Astrocyte (in vitro differentiated cells and primary cell): ENCODE results near the gene POLA1. TPM values are rescaled to one million over a fixed set of nuclear protein-coding genes. Genes with fewer than 3 reads are reported as not detected.

Experiments used
- DNase-seq: peaks from one replicate; pipeline ENCODE4 v3.0.0-alpha.2; 2010; ENCODE audit warnings: low read depth
- FAIRE-seq: peaks from 2 replicates; lab custom pipeline; 2011; peaks lifted over from hg19 to GRCh38; lab: Jason Lieb, UNC
- H2AFZ ChIP-seq: 2 replicates; pipeline ENCODE4 v1.6.0; 2012; ENCODE audit warnings: low read depth, low read length, inconsistent platforms
- H3K27ac ChIP-seq: 2 replicates; pipeline ENCODE4 v1.5.1; 2011; ENCODE audit warnings: low read depth, low read length, inconsistent platforms
- H3K27me3 ChIP-seq: 2 replicates; pipeline ENCODE4 v1.6.0; 2011; ENCODE audit warnings: low read length, inconsistent platforms; ENCODE audit not compliant: insufficient read depth
- H3K36me3 ChIP-seq: 2 replicates; pipeline ENCODE4 v1.5.1; 2011; ENCODE audit warnings: low read length, inconsistent platforms; ENCODE audit not compliant: insufficient read depth
- H3K4me1 ChIP-seq: 2 replicates; pipeline ENCODE4 v1.5.1; 2011; ENCODE audit warnings: low read length, inconsistent platforms; ENCODE audit not compliant: insufficient read depth
- H3K4me2 ChIP-seq: 2 replicates; pipeline ENCODE4 v1.6.0; 2012; ENCODE audit warnings: low read length, inconsistent platforms
- H3K4me3 ChIP-seq: 2 replicates; pipeline ENCODE4 v1.5.1; 2011; ENCODE audit warnings: low read depth, mild to moderate bottlenecking, low read length, inconsistent platforms; ENCODE audit not compliant: insufficient read depth
- H3K79me2 ChIP-seq: 2 replicates; pipeline ENCODE4 v1.6.0; 2012; ENCODE audit warnings: mild to moderate bottlenecking, low read length, inconsistent platforms; ENCODE audit not compliant: insufficient read depth
- H3K9ac ChIP-seq: 2 replicates; pipeline ENCODE4 v1.6.0; 2012; ENCODE audit warnings: mild to moderate bottlenecking, low read length, inconsistent platforms
- H3K9me3 ChIP-seq: 2 replicates; pipeline ENCODE4 v1.5.1; 2012; ENCODE audit warnings: low read depth, mild to moderate bottlenecking, low read length, inconsistent platforms; ENCODE audit not compliant: insufficient read depth
- H4K20me1 ChIP-seq: 2 replicates; pipeline ENCODE4 v1.6.0; 2012; ENCODE audit warnings: low read length, inconsistent platforms; ENCODE audit not compliant: insufficient read depth
- H3K27ac Mint-ChIP-seq: one replicate; pipeline ENCODE4 v1.8.0; 2021; ENCODE audit warnings: mild to moderate bottlenecking, mixed read lengths; ENCODE audit not compliant: unreplicated experiment
- H3K27me3 Mint-ChIP-seq: one replicate; pipeline ENCODE4 v1.8.0; 2021; ENCODE audit warnings: low read depth, mixed read lengths; ENCODE audit not compliant: unreplicated experiment
- H3K36me3 Mint-ChIP-seq: one replicate; pipeline ENCODE4 v1.8.0; 2021; ENCODE audit warnings: low read depth, mixed read lengths; ENCODE audit not compliant: unreplicated experiment
- H3K4me1 Mint-ChIP-seq: one replicate; pipeline ENCODE4 v1.8.0; 2021; ENCODE audit warnings: low read depth, mixed read lengths; ENCODE audit not compliant: unreplicated experiment
- H3K4me3 Mint-ChIP-seq: one replicate; pipeline ENCODE4 v1.8.0; 2021; ENCODE audit warnings: mild to moderate bottlenecking, moderate library complexity, mixed read lengths; ENCODE audit not compliant: unreplicated experiment
- H3K9me3 Mint-ChIP-seq: one replicate; pipeline ENCODE4 v1.8.0; 2021; ENCODE audit warnings: mild to moderate bottlenecking, mixed read lengths; ENCODE audit not compliant: unreplicated experiment
- EZH2 ChIP-seq: IDR thresholded peaks from 2 replicates; pipeline ENCODE4 v1.6.1; 2012; ENCODE audit warnings: mild to moderate bottlenecking, low read length, inconsistent platforms; ENCODE audit not compliant: insufficient read depth
- total RNA-seq: library from RNA; stranded (reverse); gene quantifications from 2 replicates; pipeline ENCODE4 v1.2.1, GENCODE V29; 2021
- TF ChIP-seq, protein P1 (sequence below): IDR thresholded peaks from 2 replicates; pipeline ENCODE4 v1.5.1; 2011; ENCODE audit warnings: low read depth, mild to moderate bottlenecking, inconsistent platforms, low read length, moderate library complexity; ENCODE audit not compliant: insufficient read depth

Gene POLA1
- total RNA-seq, 1 donor from 2014 or later: 4.9 TPM

GRCh38 chrX:24828147-24828546, 134.4 kb downstream of the POLA1 start:
- H3K27me3 Mint-ChIP-seq: no peaks in the 10 kb centered on the region
- Histone ChIP-seq H3K9me3 (no peaks in the 10 kb centered on the region), H2AFZ (no peak overlapping the region), H3K36me3 (no peaks in the 10 kb centered on the region), H3K9ac (no peak overlapping the region), H3K4me2 (no peak overlapping the region), H3K27ac (no peak overlapping the region), H3K4me1 (no peaks in the 10 kb centered on the region), H3K79me2 (no peaks in the 10 kb centered on the region), H3K4me3 (no peak overlapping the region), H3K27me3 (no peaks in the 10 kb centered on the region), H4K20me1 (no peaks in the 10 kb centered on the region)
- no peak for FAIRE-seq
- no peaks in the 10 kb centered on the region for H3K9me3 Mint-ChIP-seq
- H3K4me3 Mint-ChIP-seq: no peak overlapping the region
- no peak for DNase-seq
- no peak overlapping the region for H3K27ac Mint-ChIP-seq
- H3K4me1 Mint-ChIP-seq: no peaks in the 10 kb centered on the region
- TF ChIP-seq, protein P1, sequence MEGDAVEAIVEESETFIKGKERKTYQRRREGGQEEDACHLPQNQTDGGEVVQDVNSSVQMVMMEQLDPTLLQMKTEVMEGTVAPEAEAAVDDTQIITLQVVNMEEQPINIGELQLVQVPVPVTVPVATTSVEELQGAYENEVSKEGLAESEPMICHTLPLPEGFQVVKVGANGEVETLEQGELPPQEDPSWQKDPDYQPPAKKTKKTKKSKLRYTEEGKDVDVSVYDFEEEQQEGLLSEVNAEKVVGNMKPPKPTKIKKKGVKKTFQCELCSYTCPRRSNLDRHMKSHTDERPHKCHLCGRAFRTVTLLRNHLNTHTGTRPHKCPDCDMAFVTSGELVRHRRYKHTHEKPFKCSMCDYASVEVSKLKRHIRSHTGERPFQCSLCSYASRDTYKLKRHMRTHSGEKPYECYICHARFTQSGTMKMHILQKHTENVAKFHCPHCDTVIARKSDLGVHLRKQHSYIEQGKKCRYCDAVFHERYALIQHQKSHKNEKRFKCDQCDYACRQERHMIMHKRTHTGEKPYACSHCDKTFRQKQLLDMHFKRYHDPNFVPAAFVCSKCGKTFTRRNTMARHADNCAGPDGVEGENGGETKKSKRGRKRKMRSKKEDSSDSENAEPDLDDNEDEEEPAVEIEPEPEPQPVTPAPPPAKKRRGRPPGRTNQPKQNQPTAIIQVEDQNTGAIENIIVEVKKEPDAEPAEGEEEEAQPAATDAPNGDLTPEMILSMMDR: no peak
- TF ChIP-seq EZH2: no peak
- H3K36me3 Mint-ChIP-seq: no peaks in the 10 kb centered on the region

- H3K9me3 Mint-ChIP-seq: no peaks in the 10 kb centered on the region
- Histone ChIP-seq H3K79me2 (no peaks in the 10 kb centered on the region), H2AFZ (no peak overlapping the region), H3K9me3 (no peaks in the 10 kb centered on the region), H3K27me3 (no peaks in the 10 kb centered on the region), H3K36me3 (no peaks in the 10 kb centered on the region), H4K20me1 (no peaks in the 10 kb centered on the region), H3K4me2 (no peak overlapping the region), H3K9ac (no peak overlapping the region), H3K4me3 (no peak overlapping the region), H3K4me1 (no peaks in the 10 kb centered on the region), H3K27ac (no peak overlapping the region)
- H3K4me3 Mint-ChIP-seq: no peak overlapping the region
- H3K36me3 Mint-ChIP-seq: no peaks in the 10 kb centered on the region
- no peak for DNase-seq
- no peaks in the 10 kb centered on the region for H3K4me1 Mint-ChIP-seq
- no peak for TF ChIP-seq EZH2
- TF ChIP-seq, protein P1: no peak
- no peak overlapping the region for H3K27ac Mint-ChIP-seq
- no peaks in the 10 kb centered on the region for H3K27me3 Mint-ChIP-seq
- FAIRE-seq: no peak
Observed at GRCh38 chrX:24828600-24828999, 134.9 kb downstream of the POLA1 start.

DNA sequence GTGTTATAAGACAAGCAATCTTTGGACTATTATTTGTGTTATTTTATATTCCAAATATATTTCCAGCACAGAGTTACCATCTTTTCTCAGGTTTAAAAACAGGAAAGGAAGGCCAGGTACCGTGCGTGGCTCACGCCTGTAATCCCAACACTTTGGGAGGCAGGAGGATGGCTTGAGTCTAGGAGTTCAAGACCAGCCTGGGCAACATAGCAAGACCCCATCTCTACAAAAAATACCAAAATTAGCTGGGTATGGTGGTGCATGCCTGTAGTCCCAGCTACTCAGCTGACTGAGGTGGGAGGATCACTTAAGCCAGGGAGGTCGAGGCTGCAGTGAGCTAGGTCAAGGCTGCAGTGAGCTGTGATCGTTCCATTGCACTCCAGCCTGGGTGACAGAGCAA, 140.0 kb downstream of the POLA1 start:
- Histone ChIP-seq H3K27ac (no peak overlapping the region), H3K4me3 (no peak overlapping the region), H3K4me1 (no peaks in the 10 kb centered on the region), H3K79me2 (no peaks in the 10 kb centered on the region), H3K9me3 (no peaks in the 10 kb centered on the region), H3K27me3 (no peaks in the 10 kb centered on the region), H3K9ac (no peak overlapping the region), H2AFZ (no peak overlapping the region), H3K4me2 (no peak overlapping the region), H4K20me1 (no peaks in the 10 kb centered on the region), H3K36me3 (no peaks in the 10 kb centered on the region)
- DNase-seq (no peak), FAIRE-seq (no peak)
- no peak overlapping the region for H3K4me3 Mint-ChIP-seq
- H3K4me1 Mint-ChIP-seq: no peaks in the 10 kb centered on the region
- H3K27ac Mint-ChIP-seq: no peak overlapping the region
- no peak for TF ChIP-seq EZH2
- TF ChIP-seq, protein P1: no peak
- no peaks in the 10 kb centered on the region for H3K9me3 Mint-ChIP-seq
- no peaks in the 10 kb centered on the region for H3K27me3 Mint-ChIP-seq
- H3K36me3 Mint-ChIP-seq: no peaks in the 10 kb centered on the region
